NCI-H446 (cell line): ENCODE results near the gene CGN.
A peak's percentile ranks its signal among the peaks of the same experiment; 100 is the strongest.

Experiments
- DNase-seq, 2 experiments: peaks; one replicate each; lab custom pipeline; 2025; lab: John Stamatoyannopoulos, UW

The CGN gene

GRCh38 chr1:151547119-151547899 lies 36.1 kb downstream of the CGN start:
- DNase-seq: peak; percentile 34 to 81

GRCh38 chr1:151547900-151548230 lies 36.7 kb downstream of the CGN start:
- no peak for DNase-seq

- no peak for DNase-seq
Measured at GRCh38 chr1:151549199-151549598, 38.0 kb downstream of the CGN start.

- DNase-seq: no peak
Measured at GRCh38 chr1:151553659-151554058, 42.5 kb downstream of the CGN start.

GRCh38 chr1:151556052-151556451 lies 44.9 kb downstream of the CGN start:
- DNase-seq: no peak

- no peak for DNase-seq
Measured at GRCh38 chr1:151562661-151563060, 51.5 kb downstream of the CGN start.

GRCh38 chr1:151563376-151563775 lies 52.2 kb downstream of the CGN start:
- DNase-seq: no peak

GRCh38 chr1:151565502-151566189 lies 54.5 kb downstream of the CGN start:
- DNase-seq: no peak

GRCh38 chr1:151568626-151569088 lies 57.5 kb downstream of the CGN start:
- DNase-seq: no peak

GRCh38 chr1:151570819-151571218 lies 59.6 kb downstream of the CGN start:
- DNase-seq: no peak

- no peak for DNase-seq
Measured at GRCh38 chr1:151574575-151575529, 63.7 kb downstream of the CGN start.

- no peak for DNase-seq
Measured at GRCh38 chr1:151577173-151577572, 66.0 kb downstream of the CGN start.

- no peak for DNase-seq
Measured at GRCh38 chr1:151578941-151579340, 67.8 kb downstream of the CGN start.

GRCh38 chr1:151579436-151580225 lies 68.4 kb downstream of the CGN start:
- no peak for DNase-seq

- DNase-seq: no peak
Measured at GRCh38 chr1:151581451-151581850, 70.3 kb downstream of the CGN start.

- DNase-seq: no peak
Measured at GRCh38 chr1:151581921-151582320, 70.7 kb downstream of the CGN start.

- DNase-seq: peak in 1 of 2 experiments; percentile 33
Measured at GRCh38 chr1:151583796-151584195, 72.6 kb downstream of the CGN start.

GRCh38 chr1:151584278-151584677 lies 73.1 kb downstream of the CGN start:
- DNase-seq: peak in 1 of 2 experiments; percentile 33

- no peak for DNase-seq
Measured at GRCh38 chr1:151584780-151585179, 73.6 kb downstream of the CGN start.

GRCh38 chr1:151585622-151586021 lies 74.4 kb downstream of the CGN start:
- DNase-seq: no peak
